ENCODE data around the gene LAPTM5. TPM values are rescaled to one million over a fixed set of nuclear protein-coding genes. Genes with fewer than 3 reads are reported as not detected.

The LAPTM5 gene
- total RNA-seq, 1 experiment from 2014 or later = not detected

Small RNA genes within 50 kb of the gene (microRNA-seq; reads per million reads assigned to microRNA genes)
- gene MIR4420 (ENCODE audit: unreplicated experiment) = not detected

Other genes with a start within 250 kb of the LAPTM5 start
- gene MATN1, start 34.2 kb downstream of the LAPTM5 start, total RNA-seq (2014; rRNA removed) = 0.63 TPM in 1 of 2 replicates, not detected in the other
- 10.0 and 20.3 TPM in 2 replicates for gene SDC3, start 151.0 kb upstream of the LAPTM5 start, total RNA-seq (2014; rRNA removed)

Data from PC-3 (cell line).